Endothelial cell of umbilical vein (primary cell): ENCODE results near the gene ZNF423. TPM values are rescaled to one million over a fixed set of nuclear protein-coding genes. Genes with fewer than 3 reads are reported as not detected.

Experiments
- BruUV-seq: library from RNA; stranded (reverse); fragments of 400-500 nt; replicated peaks from 2 replicates; lab custom pipeline; 2021; lab: Mats Ljungman, UMichigan
- CTCF ChIA-PET: fragments of 300-600, 350-600 bp; sonication (Branson Sonifier 250); formaldehyde crosslinking; loops from one replicate; lab custom pipeline; 2021; ENCODE audit warnings: antibody characterized with exemption, inconsistent platforms; lab: Charles Lee
- POLR2A ChIA-PET: fragments of 300-600, 350-600 bp; sonication (Branson Sonifier 250); formaldehyde crosslinking; loops from one replicate; lab custom pipeline; 2021; ENCODE audit warnings: antibody characterized with exemption, inconsistent platforms; lab: Charles Lee
- DNase-seq: peaks from one replicate; pipeline ENCODE4 v3.0.0-alpha.2; 2011; ENCODE audit warnings: low read depth, low spot score
- FAIRE-seq: peaks from 2 replicates; lab custom pipeline; 2011; peaks lifted over from hg19 to GRCh38; lab: Jason Lieb, UNC
- H2AFZ ChIP-seq: 2 replicates; pipeline ENCODE4 v1.6.0; 2012; ENCODE audit warnings: low read depth, low read length, control low read depth, inconsistent platforms
- H3K27ac ChIP-seq: 2 replicates; pipeline ENCODE4 v1.5.1; 2011; ENCODE audit warnings: low read depth, mild to moderate bottlenecking, control low read depth, low read length, moderate library complexity; ENCODE audit not compliant: insufficient read depth
- H3K27me3 ChIP-seq, 2 experiments: 2 replicates each; pipeline versions ENCODE4 v1.6.0 to v1.6.1; 2011; ENCODE audit warnings: low read length in 2 of 2, mixed read lengths in 1 of 2; ENCODE audit not compliant: control insufficient read depth in 2 of 2, insufficient read depth in 2 of 2
- H3K36me3 ChIP-seq, 2 experiments: 2 replicates in 1 of 2; 3 replicates in 1 of 2; pipeline ENCODE4 v1.5.1; 2011; ENCODE audit warnings: low read length in 2 of 2, mild to moderate bottlenecking in 1 of 2, moderate library complexity in 1 of 2; ENCODE audit not compliant: control insufficient read depth in 2 of 2, insufficient read depth in 2 of 2; ENCODE audit errors: extremely low read depth in 1 of 2
- H3K4me1 ChIP-seq: 3 replicates; pipeline ENCODE4 v1.5.1; 2011; ENCODE audit warnings: mild to moderate bottlenecking, low read length; ENCODE audit not compliant: control insufficient read depth, insufficient read depth; ENCODE audit errors: extremely low read depth
- H3K4me2 ChIP-seq: 2 replicates; pipeline ENCODE4 v1.6.1; 2011; ENCODE audit warnings: low read length, control low read depth, mixed read lengths; ENCODE audit not compliant: insufficient read depth
- H3K4me3 ChIP-seq, 3 experiments: fragments of 200-600 bp in 1 of 3; sonication (generic), shearing (Covaris generic) in 1 of 3; replicated peaks in 1 of 3; 2 replicates each; pipeline ENCODE4 v1.5.1; 2011 to 2016; ENCODE audit warnings: control low read depth in 3 of 3, low read length in 3 of 3, mild to moderate bottlenecking in 2 of 3, inconsistent platforms in 1 of 3, low read depth in 1 of 3, moderate library complexity in 1 of 3; ENCODE audit not compliant: insufficient read depth in 1 of 3
- H3K79me2 ChIP-seq: 2 replicates; pipeline ENCODE4 v1.6.0; 2012; ENCODE audit warnings: low read length, inconsistent platforms; ENCODE audit not compliant: control insufficient read depth, insufficient read depth
- H3K9ac ChIP-seq: replicated peaks from 2 replicates; pipeline ENCODE3; 2011; ENCODE audit warnings: low read length, control low read depth; ENCODE audit not compliant: insufficient read depth; ENCODE audit errors: extremely low read depth
- H3K9me1 ChIP-seq: replicated peaks from 3 replicates; pipeline ENCODE4 v1.6.0; 2011; ENCODE audit warnings: mild to moderate bottlenecking, low read length; ENCODE audit not compliant: control insufficient read depth, insufficient read depth; ENCODE audit errors: extremely low read depth
- H3K9me3 ChIP-seq: replicated peaks from 2 replicates; pipeline ENCODE4 v1.5.1; 2012; ENCODE audit warnings: low read length, inconsistent platforms; ENCODE audit not compliant: control insufficient read depth, insufficient read depth
- H4K20me1 ChIP-seq: replicated peaks from 2 replicates; pipeline ENCODE3; 2011; ENCODE audit warnings: mild to moderate bottlenecking, low read length; ENCODE audit not compliant: control insufficient read depth, insufficient read depth; ENCODE audit errors: extremely low read depth
- EZH2 ChIP-seq: IDR thresholded peaks from 2 replicates; pipeline ENCODE4 v1.6.1; 2012; ENCODE audit warnings: borderline replicate concordance, low read depth, mild to moderate bottlenecking, moderate library complexity, low read length, inconsistent platforms; ENCODE audit not compliant: severe bottlenecking
- FOS ChIP-seq: IDR thresholded peaks from 2 replicates; pipeline ENCODE4 v1.6.1; 2011; ENCODE audit warnings: mild to moderate bottlenecking, low read length, moderate library complexity, borderline replicate concordance; ENCODE audit not compliant: insufficient read depth
- GATA2 ChIP-seq: IDR thresholded peaks from 2 replicates; pipeline ENCODE4 v1.7.0; 2011; ENCODE audit warnings: low read depth, mild to moderate bottlenecking, moderate library complexity, mixed read lengths, low read length; ENCODE audit not compliant: insufficient read length, insufficient read depth
- JUN ChIP-seq: IDR thresholded peaks from 2 replicates; pipeline ENCODE4 v1.6.1; 2011; ENCODE audit warnings: borderline replicate concordance, low read depth; ENCODE audit not compliant: insufficient read length, insufficient read depth
- MYC ChIP-seq: IDR thresholded peaks from one replicate; pipeline ENCODE4 v1.6.1; 2011; ENCODE audit warnings: mild to moderate bottlenecking, low read depth, low read length
- POLR2A ChIP-seq: IDR thresholded peaks from 2 replicates; pipeline ENCODE4 v1.6.1; 2012; ENCODE audit warnings: low read depth, mild to moderate bottlenecking, control low read depth, low read length
- POLR2AphosphoS5 ChIP-seq: IDR thresholded peaks from 2 replicates; pipeline ENCODE4 v1.6.1; 2012; ENCODE audit warnings: low read depth, mild to moderate bottlenecking, control low read depth, low read length, moderate library complexity; ENCODE audit not compliant: insufficient read depth
- dilution Hi-C: fragments of 300-500 bp; cut with MboI; formaldehyde crosslinking; loops from one replicate; pipeline ENCODE4 v1.15.0; 2019; ENCODE audit warnings: low sequenced_read_pairs; ENCODE audit not compliant: extremely low pct_ligation_motif_present
- intact Hi-C: fragments of 100-400 bp; cut with micrococcal nuclease; formaldehyde crosslinking; loops from one replicate; pipeline ENCODE4 v1.10.0; 2022
- polyA plus RNA-seq, 4 experiments: library from polyadenylated mRNA; depleted of rRNA in 3 of 4; stranded (reverse) in 3 of 4; unstranded in 1 of 4; fragments of >200 nt; gene quantifications; 2 replicates each; pipeline versions ENCODE4 v1.2.1 to v1.2.3, GENCODE V29; 2011 to 2012; ENCODE audit warnings: missing spikeins in 1 of 4
- total RNA-seq: library from RNA; stranded (reverse); gene quantifications from 2 replicates; pipeline ENCODE4 v1.2.3, GENCODE V29; 2021
- TF ChIP-seq, protein P1 (sequence below), 2 donors: IDR thresholded peaks; 1 replicate in 1 of 2; 2 replicates in 1 of 2; pipeline ENCODE4 v1.5.1; 2011; ENCODE audit warnings: low read length in 2 of 2, mild to moderate bottlenecking in 2 of 2, moderate library complexity in 2 of 2, control low read depth in 1 of 2, inconsistent platforms in 1 of 2, low read depth in 1 of 2; ENCODE audit not compliant: insufficient read depth in 1 of 2; ENCODE audit errors: extremely low read depth in 1 of 2
- TF ChIP-seq, protein P2 (sequence below): IDR thresholded peaks from 2 replicates; pipeline ENCODE4 v1.6.1; 2011; ENCODE audit not compliant: insufficient read depth, insufficient read length

Gene ZNF423
- total and polyA plus RNA-seq, 2 donors (not counting 3 experiments of a cell fraction or from before 2014, with no cell fraction given) = 2.2 to 8.1 TPM

DNA sequence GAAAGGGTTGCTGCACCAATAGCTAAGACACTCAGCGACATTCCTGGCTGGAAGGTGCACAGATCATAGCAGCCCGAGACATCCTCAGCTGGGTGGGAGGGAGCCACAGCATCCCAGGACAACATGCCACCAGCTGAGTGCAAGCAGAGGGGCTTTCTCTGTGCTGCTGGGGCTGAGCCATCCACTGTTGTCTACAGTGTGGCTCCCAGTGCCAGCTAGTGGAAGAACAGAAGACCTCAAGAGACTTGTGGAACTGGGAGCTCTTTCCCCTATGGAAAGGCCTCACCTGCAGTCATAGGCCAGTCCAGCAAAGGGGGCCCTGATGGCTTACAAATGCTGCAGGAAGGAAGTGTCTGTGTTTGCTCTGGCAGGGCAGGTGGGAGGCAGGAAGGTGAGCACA is 351.3 kb downstream of the ZNF423 start:
- BruUV-seq = no TSS peak
- H3K9ac ChIP-seq = no peak overlapping the region
- H3K27ac ChIP-seq = no peak overlapping the region
- H3K4me3 ChIP-seq = no peak overlapping the region
- POLR2A ChIA-PET = no interaction called here
- DNase-seq (no peak), FAIRE-seq (no peak)
- H2AFZ ChIP-seq = no peak overlapping the region
- H3K79me2 ChIP-seq = no peaks in the 10 kb centered on the region
- no peaks in the 10 kb centered on the region for H4K20me1 ChIP-seq
- TF ChIP-seq, protein P1, sequence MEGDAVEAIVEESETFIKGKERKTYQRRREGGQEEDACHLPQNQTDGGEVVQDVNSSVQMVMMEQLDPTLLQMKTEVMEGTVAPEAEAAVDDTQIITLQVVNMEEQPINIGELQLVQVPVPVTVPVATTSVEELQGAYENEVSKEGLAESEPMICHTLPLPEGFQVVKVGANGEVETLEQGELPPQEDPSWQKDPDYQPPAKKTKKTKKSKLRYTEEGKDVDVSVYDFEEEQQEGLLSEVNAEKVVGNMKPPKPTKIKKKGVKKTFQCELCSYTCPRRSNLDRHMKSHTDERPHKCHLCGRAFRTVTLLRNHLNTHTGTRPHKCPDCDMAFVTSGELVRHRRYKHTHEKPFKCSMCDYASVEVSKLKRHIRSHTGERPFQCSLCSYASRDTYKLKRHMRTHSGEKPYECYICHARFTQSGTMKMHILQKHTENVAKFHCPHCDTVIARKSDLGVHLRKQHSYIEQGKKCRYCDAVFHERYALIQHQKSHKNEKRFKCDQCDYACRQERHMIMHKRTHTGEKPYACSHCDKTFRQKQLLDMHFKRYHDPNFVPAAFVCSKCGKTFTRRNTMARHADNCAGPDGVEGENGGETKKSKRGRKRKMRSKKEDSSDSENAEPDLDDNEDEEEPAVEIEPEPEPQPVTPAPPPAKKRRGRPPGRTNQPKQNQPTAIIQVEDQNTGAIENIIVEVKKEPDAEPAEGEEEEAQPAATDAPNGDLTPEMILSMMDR (IDR thresholded peaks at IDR 0.05; ENCODE audit: extremely low read depth in 1 of 2, insufficient read depth in 1 of 2, low read depth in 1 of 2, low read length in 2 of 2) = no peak
- TF ChIP-seq, protein P2, sequence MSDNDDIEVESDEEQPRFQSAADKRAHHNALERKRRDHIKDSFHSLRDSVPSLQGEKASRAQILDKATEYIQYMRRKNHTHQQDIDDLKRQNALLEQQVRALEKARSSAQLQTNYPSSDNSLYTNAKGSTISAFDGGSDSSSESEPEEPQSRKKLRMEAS = no peak
- TF ChIP-seq POLR2A = no peak
- TF ChIP-seq JUN = no peak
- no peak for TF ChIP-seq FOS
- no peak for TF ChIP-seq MYC
- no peak for TF ChIP-seq POLR2AphosphoS5
- no peak for TF ChIP-seq EZH2
- TF ChIP-seq GATA2 = no peak
- H3K9me1 ChIP-seq = no peaks in the 10 kb centered on the region
- no peaks in the 10 kb centered on the region for H3K27me3 ChIP-seq
- no peaks in the 10 kb centered on the region for H3K9me3 ChIP-seq
- H3K4me2 ChIP-seq = no peak overlapping the region
- H3K36me3 ChIP-seq = no peaks in the 10 kb centered on the region
- CTCF ChIA-PET = interaction anchor here (0.8 to 1.9 kb wide), 3 partner anchors 12 to 20 kb away, joined by 3 to 5 read pairs (median 4); no protein-coding TSS in a partner anchor
- intact Hi-C loops = no loop called here
- dilution Hi-C loops = no loop called here
- H3K4me1 ChIP-seq = no peaks in the 10 kb centered on the region
